SH-SY5Y (cell line): ENCODE data around the gene TACR1.

Experiments
- GATA2 ChIP-seq: IDR thresholded peaks from 2 replicates; pipeline ENCODE4 v1.6.1; 2011; ENCODE audit warnings: mild to moderate bottlenecking, low read depth, low read length
- GATA3 ChIP-seq: IDR thresholded peaks from 2 replicates; pipeline ENCODE4 v1.6.1; 2011; ENCODE audit warnings: low read depth, mild to moderate bottlenecking, low read length, moderate library complexity

DNA sequence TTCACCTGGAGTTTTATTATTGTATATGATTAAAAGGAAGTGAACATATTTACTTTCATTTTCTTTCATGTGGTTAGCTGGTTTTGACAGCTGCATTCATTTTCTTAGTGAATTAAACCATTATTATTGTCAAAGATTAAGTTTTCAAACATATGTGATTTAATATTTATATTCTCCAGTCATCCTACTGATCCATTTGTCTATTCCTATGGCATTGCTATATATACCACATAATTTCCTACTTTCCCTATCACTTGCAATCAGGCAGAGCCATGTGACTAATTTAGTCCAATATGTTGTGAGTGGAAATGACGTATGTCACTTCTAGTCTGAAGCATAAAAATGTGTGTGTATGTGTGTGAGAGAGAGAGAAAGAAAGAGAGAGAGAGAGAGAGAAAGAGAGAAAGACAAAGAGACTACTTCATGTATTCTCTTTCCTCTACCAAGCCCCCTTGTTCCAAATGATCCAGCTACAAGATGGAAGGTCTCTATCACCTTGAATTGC is 12.0 kb upstream of the TACR1 start:
- TF ChIP-seq GATA3 = no peak
- TF ChIP-seq GATA2 = no peak
